ENCODE data around the gene DNAI1.
A peak's percentile ranks its signal among the peaks of the same experiment; 100 is the strongest.
"Not testable (repeated sequence)": the region's sequence is repeated elsewhere in the genome, so short reads cannot be mapped to it uniquely, and the experiment has no call there.

DNAI1 gene

DNA sequence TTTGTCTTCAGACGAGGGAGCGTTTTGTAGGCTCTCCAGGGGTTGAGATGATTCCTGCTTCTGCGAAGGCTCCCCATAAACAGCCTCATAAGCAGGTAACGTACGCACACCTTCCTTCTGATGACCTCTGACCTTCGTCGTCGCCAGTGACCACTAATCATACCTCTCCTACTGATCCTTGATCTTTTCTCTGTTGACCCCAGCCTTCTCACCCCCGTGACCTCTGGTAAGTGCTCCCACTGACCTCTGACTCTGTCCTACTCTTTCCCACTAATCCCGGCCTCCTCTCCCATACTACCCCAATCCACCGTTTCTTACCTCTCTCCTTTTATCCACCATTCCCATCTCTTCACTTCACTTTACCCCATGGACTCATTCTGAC is 345 bp downstream of the DNAI1 start:
- peaks cover 35% of the 10 kb centered on the region for H3K27me3 Mint-ChIP-seq
- peaks cover 7% of the 10 kb centered on the region for H3K36me3 Mint-ChIP-seq (ENCODE audit: low read depth)
- H3K4me1 Mint-ChIP-seq (ENCODE audit: low read depth) = peaks cover 51% of the 10 kb centered on the region
- intact Hi-C loops (cut with micrococcal nuclease) = loop anchor here (1.0 kb wide), 2 partner anchors 60 to 153 kb away; partner anchors contain the start of gene RPP25L
- H3K4me3 Mint-ChIP-seq = peak overlapping the region; percentile 82
- no peaks in the 10 kb centered on the region for H3K9me3 Mint-ChIP-seq
- no peak overlapping the region for H3K27ac Mint-ChIP-seq

DNA sequence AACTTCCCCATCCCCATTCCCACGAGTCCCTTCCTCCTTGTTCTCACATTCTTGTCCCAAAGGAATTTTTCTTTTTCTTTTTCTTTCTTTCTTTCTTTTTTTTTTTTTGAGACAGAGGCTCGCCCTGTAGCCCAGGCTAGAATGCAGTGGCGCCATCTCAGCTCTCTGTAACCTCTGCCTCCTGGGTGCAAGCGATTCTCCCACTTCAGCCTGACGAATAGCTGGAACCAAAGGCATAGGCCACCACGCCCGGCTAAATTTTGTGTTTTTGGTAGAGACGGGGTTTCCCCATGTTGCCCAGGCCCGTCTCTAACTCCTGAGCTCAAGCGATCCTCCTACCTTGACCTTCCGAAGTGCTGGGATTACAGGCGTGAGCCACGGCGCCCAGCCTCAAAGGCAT is 751 bp downstream of the DNAI1 start:
- no peak overlapping the region for H3K4me3 Mint-ChIP-seq
- peaks cover 49% of the 10 kb centered on the region for H3K4me1 Mint-ChIP-seq (ENCODE audit: low read depth)
- H3K27me3 Mint-ChIP-seq = peaks cover 35% of the 10 kb centered on the region
- H3K9me3 Mint-ChIP-seq = no peaks in the 10 kb centered on the region
- no peak overlapping the region for H3K27ac Mint-ChIP-seq
- intact Hi-C loops (cut with micrococcal nuclease) = no loop called here
- peaks cover 7% of the 10 kb centered on the region for H3K36me3 Mint-ChIP-seq (ENCODE audit: low read depth)

DNA sequence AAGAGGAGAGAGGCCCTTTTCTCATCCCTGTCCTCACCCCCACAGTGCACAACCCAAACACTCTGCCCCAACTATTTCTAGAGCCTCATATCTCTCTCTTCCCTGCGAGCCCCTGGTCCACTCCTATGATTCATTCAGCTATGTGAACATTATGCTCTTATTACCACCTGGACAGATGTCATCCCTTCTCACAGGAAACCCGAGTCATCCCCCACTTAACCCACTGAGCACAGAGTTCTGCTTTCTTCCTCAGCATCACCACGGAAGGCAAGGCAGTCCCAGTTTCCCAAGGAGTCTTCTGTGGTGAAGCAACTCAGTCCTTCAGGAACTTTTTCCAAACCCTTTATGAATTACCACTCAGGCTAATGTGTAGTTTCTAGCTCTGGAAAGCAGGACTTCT is 1.3 kb downstream of the DNAI1 start:
- Mint-ChIP-seq H3K4me1 (ENCODE audit: low read depth) (peaks cover 43% of the 10 kb centered on the region), H3K4me3 (no peak overlapping the region), H3K9me3 (no peaks in the 10 kb centered on the region), H3K27ac (no peak overlapping the region), H3K36me3 (ENCODE audit: low read depth) (peaks cover 7% of the 10 kb centered on the region), H3K27me3 (peaks cover 35% of the 10 kb centered on the region)
- intact Hi-C loops (cut with micrococcal nuclease) = no loop called here

DNA sequence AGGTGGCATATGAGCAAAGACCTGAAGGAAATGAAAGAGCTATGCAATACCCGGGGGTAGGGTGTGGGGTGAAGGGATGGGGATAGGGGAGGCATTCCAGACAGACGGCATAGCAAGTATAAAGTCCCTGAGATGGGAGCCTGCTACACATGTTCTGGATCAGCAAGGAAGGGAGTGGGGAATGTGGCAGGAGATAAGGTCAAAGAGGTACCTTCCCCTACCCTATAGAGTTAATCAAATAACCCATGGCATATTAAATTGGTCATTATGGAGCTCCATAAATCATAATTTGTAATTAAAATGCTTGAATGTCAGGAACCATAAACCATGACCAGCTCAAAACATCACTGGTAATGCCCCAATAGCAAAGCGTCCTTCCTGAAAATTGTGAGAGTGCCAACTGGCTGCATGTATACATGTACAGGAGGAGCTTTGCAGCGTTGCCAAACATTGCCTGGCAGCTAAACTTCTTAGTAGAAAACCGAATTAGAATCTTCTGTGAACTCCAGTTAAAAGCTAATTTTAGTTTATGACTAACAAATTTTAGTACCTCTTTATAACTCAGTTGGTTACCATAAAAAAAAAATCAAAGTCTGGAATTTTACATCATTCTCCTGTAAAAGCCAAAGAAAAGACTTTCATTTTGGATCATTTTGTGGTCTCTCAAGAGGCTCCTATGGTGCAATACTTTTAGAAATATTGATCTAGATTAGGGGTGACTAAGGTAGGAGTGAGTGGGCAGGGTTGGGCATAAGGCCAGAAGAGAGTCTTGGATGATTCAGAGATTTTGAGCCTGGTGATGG is 4.7 kb downstream of the DNAI1 start:
- Mint-ChIP-seq H3K4me3 (no peak overlapping the region), H3K9me3 (no peaks in the 10 kb centered on the region), H3K27ac (no peak overlapping the region), H3K4me1 (ENCODE audit: low read depth) (peaks cover 17% of the 10 kb centered on the region), H3K27me3 (peaks cover 33% of the 10 kb centered on the region), H3K36me3 (ENCODE audit: low read depth) (no peaks in the 10 kb centered on the region)
- intact Hi-C loops (cut with micrococcal nuclease) = no loop called here

DNA sequence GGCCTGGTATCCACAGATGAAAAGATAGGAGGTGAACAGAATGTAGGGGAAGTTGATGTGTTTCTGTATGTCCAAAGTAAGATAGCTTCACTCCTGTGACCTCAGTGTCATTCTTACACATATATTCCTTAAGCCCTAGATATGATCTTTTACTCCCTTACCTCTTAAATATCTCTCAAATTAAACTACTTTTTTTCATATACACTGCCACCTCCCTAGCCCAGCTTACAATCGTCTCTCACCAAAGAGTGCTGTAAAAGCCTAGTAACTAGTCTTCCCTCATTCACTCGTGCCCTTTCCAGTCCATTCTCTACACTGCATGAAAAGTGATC is 5.3 kb downstream of the DNAI1 start:
- peaks cover 12% of the 10 kb centered on the region for H3K4me1 Mint-ChIP-seq (ENCODE audit: low read depth)
- H3K4me3 Mint-ChIP-seq = no peak overlapping the region
- H3K9me3 Mint-ChIP-seq = no peaks in the 10 kb centered on the region
- intact Hi-C loops (cut with micrococcal nuclease) = no loop called here
- no peak overlapping the region for H3K27ac Mint-ChIP-seq
- no peaks in the 10 kb centered on the region for H3K36me3 Mint-ChIP-seq (ENCODE audit: low read depth)
- H3K27me3 Mint-ChIP-seq = peaks cover 35% of the 10 kb centered on the region

DNA sequence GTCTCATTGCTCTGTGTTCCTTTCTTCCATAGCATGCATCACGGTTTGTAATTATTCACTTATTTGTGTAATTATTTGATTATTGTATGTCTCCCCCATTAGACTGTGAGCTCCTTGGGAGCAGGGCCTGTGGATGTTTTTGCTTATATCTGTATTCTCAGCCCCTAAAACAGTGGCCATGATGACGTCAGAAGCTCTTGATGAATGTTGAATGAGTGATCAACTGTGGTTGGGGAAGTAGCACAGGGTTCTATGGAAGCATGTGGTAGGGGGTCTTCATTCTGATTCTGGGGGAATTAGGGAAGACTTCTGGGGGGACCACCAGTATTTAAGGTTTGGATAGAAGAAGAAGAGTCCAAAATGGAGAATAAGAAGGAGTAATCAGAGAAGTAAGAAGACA is 6.0 kb downstream of the DNAI1 start:
- Mint-ChIP-seq H3K27me3 (peaks cover 28% of the 10 kb centered on the region), H3K4me3 (no peak overlapping the region), H3K4me1 (ENCODE audit: low read depth) (peaks cover 6% of the 10 kb centered on the region), H3K27ac (no peak overlapping the region), H3K36me3 (ENCODE audit: low read depth) (no peaks in the 10 kb centered on the region), H3K9me3 (no peaks in the 10 kb centered on the region)
- intact Hi-C loops (cut with micrococcal nuclease) = no loop called here

DNA sequence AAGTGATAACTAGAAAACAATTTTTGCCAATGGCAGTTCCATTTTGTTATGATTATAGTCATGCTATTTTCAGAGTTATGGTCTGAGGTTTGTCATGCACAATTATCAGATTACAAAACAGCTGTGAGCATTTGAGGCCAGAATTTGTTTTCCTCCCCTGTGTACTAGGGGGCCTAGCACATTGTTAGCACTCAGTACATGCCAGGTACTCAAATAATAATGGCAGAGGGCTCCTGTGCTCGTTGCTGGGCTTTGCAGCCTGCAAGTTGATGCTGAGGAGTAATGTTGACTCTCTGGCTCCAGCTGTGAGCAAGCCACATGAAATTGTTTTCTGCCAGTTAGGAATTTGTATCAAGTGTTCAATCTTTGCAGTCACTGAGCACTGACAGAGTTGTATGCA is 6.9 kb downstream of the DNAI1 start:
- no peaks in the 10 kb centered on the region for H3K9me3 Mint-ChIP-seq
- H3K4me1 Mint-ChIP-seq (ENCODE audit: low read depth) = no peaks in the 10 kb centered on the region

DNA sequence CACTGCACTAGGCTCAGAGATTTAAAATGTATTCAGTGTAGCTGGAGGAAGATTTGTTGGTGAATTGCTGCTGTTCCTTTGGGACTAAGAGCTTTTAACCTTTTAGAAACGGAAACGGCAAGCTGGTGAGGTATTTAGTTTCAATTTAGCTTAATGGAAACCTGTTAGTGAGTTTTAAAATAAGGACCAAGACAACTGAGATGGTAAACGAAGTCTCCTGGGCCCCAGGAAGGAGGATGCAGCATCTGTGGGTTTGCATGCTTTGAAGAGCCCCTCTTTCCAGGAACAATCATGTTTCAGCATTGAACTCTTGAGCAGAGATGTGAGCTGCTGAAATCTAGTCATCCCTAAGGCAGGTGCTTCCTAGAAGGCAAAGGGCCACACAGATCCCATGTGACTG is 16.5 kb downstream of the DNAI1 start:
- Mint-ChIP-seq H3K27me3 (peaks cover 21% of the 10 kb centered on the region), H3K4me3 (no peak overlapping the region), H3K36me3 (ENCODE audit: low read depth) (no peaks in the 10 kb centered on the region), H3K4me1 (ENCODE audit: low read depth) (no peaks in the 10 kb centered on the region), H3K9me3 (no peaks in the 10 kb centered on the region), H3K27ac (no peak overlapping the region)
- intact Hi-C loops (cut with micrococcal nuclease) = no loop called here

More for the DNA sequence above, 6.9 kb downstream of the DNAI1 start:
- intact Hi-C loops (cut with micrococcal nuclease) = no loop called here
- Mint-ChIP-seq H3K27me3 (peaks cover 23% of the 10 kb centered on the region), H3K27ac (no peak overlapping the region), H3K36me3 (ENCODE audit: low read depth) (no peaks in the 10 kb centered on the region), H3K4me3 (no peak overlapping the region)

DNA sequence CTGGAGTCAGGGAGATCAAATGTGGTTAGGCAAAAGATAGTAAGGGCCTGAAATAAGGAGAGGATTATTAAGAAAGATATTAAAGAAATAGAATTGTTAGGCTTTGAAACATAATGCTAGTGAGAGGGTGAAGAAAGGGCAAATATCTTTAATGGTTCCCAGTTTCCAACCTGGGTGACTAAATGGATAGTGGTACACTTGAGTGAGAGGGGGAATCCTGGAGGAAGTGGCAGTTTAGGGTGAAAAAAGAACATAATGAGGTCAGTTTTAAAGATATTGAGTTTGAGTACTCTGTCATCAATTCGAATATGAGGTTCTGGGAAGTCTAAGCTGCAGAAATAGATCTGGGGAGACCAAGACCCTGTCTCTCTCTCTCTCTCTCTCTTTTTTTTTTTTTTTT is 18.9 kb downstream of the DNAI1 start:
- no peaks in the 10 kb centered on the region for H3K9me3 Mint-ChIP-seq
- H3K4me3 Mint-ChIP-seq = no peak overlapping the region
- no peak overlapping the region for H3K27ac Mint-ChIP-seq
- H3K36me3 Mint-ChIP-seq (ENCODE audit: low read depth) = no peaks in the 10 kb centered on the region
- intact Hi-C loops (cut with micrococcal nuclease) = no loop called here
- H3K27me3 Mint-ChIP-seq = peaks cover 23% of the 10 kb centered on the region
- no peaks in the 10 kb centered on the region for H3K4me1 Mint-ChIP-seq (ENCODE audit: low read depth)

DNA sequence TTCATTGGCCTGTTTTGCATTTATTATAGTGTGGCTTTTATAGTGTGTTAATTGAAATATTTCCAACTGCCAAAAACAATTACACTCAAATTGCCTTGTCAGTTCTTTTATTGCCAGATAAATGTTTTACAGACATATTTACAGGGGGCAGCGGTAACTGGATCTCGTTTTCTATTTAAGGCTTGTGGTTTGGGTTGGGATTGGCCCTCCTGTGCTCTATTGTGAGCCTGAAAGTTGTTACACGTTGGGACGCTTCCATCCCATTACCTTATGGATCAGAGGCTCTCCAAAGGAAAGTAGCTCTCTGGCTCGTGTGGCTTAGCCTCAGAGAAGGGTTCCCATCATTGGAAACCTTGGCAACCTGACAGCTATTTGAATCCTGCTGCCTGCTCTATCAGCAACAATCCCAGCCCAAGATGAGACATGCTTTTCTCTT is 20.8 kb downstream of the DNAI1 start:
- Mint-ChIP-seq H3K27me3 (peaks cover 22% of the 10 kb centered on the region), H3K4me3 (no peak overlapping the region), H3K9me3 (no peaks in the 10 kb centered on the region), H3K36me3 (ENCODE audit: low read depth) (no peaks in the 10 kb centered on the region), H3K4me1 (ENCODE audit: low read depth) (no peaks in the 10 kb centered on the region), H3K27ac (no peak overlapping the region)
- intact Hi-C loops (cut with micrococcal nuclease) = no loop called here

DNA sequence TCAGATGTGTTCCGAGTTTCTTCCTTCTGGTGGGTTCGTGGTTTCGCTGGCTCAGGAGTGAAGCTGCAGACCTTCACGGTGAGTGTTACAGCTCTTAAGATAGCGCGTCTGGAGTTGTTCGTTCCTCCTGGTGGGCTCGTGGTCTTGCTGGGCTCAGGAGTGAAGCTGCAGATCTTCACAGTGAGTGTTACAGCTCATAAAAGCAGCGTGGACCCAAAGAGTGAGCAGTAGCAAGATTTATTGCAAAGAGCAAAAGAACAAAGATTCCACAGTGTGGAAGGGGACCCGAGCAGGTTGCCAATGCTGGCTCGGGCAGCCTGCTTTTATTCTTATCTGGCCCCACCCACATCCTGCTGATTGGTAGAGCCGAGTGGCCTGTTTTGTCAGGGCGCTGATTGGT is 23.0 kb downstream of the DNAI1 start:
- H3K4me3 Mint-ChIP-seq; H3K9me3 Mint-ChIP-seq; H3K4me1 Mint-ChIP-seq (ENCODE audit: low read depth); intact Hi-C loops (cut with micrococcal nuclease); H3K36me3 Mint-ChIP-seq (ENCODE audit: low read depth); H3K27ac Mint-ChIP-seq: not testable (repeated sequence)
- H3K27me3 Mint-ChIP-seq = peaks cover 20% of the 10 kb centered on the region

DNA sequence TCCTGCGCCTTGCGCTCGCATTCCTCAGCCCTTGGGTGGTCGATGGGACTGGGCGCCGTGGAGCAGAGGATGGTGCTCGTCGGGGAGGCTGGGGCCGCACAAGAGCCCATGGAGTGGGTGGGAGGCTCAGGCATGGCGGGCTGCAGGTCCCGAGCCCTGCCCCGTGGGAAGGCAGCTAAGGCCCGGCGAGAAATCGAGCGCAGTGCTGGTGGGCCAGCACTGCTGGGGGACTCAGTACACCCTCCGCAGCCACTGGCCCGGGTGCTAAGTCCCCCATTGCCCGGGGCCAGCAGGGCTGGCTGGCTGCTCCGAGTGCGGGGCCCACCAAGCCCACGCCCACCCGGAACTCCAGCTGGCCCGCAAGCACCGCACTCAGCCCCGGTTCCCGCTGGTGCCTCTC is 24.1 kb downstream of the DNAI1 start:
- peaks cover 23% of the 10 kb centered on the region for H3K27me3 Mint-ChIP-seq
- H3K4me1 Mint-ChIP-seq (ENCODE audit: low read depth); intact Hi-C loops (cut with micrococcal nuclease); H3K36me3 Mint-ChIP-seq (ENCODE audit: low read depth); H3K4me3 Mint-ChIP-seq; H3K9me3 Mint-ChIP-seq; H3K27ac Mint-ChIP-seq: not testable (repeated sequence)

DNA sequence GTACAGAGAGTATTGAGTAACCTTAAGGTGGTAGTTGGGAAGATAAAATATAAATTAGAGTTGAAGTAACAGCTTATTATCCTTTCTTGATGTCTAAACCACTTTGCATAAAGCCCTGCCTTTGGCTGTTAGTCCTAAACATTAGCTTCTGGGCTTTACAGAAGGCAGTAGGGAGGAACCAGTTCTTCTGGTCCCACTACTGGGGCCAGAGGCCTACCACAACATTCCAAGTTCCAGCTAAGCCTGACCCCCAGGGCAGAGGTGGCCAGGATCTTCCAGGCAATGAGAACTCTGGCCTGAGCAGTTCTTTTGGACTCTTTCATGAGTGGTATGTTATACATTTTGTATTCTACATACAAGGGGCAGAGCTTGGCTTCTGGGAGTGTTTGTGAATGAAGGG is 26.1 kb downstream of the DNAI1 start:
- intact Hi-C loops (cut with micrococcal nuclease) = no loop called here
- no peaks in the 10 kb centered on the region for H3K4me1 Mint-ChIP-seq (ENCODE audit: low read depth)
- peaks cover 28% of the 10 kb centered on the region for H3K27me3 Mint-ChIP-seq
- H3K36me3 Mint-ChIP-seq (ENCODE audit: low read depth) = no peaks in the 10 kb centered on the region
- no peaks in the 10 kb centered on the region for H3K9me3 Mint-ChIP-seq
- no peak overlapping the region for H3K27ac Mint-ChIP-seq
- H3K4me3 Mint-ChIP-seq = no peak overlapping the region

DNA sequence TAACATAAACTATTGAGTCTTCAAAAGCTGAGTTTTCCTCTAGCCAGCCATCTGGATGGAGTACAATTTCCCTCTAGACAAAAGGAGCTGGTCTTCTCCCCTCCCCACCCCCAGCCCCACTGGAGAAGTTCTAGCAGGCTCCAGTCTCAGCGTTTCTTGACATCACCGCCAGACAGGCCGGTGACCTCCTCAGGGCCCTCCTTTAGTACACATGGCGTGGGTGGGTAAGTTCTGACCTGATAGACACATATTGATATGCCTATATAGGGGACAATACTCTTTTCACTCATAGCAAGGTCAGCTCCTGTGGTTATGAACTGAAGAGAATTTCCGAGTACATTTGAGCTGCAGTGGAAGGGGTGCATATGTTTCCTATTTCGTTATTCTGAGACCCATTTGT is 27.2 kb downstream of the DNAI1 start:
- intact Hi-C loops (cut with micrococcal nuclease) = no loop called here
- Mint-ChIP-seq H3K9me3 (no peaks in the 10 kb centered on the region), H3K27ac (no peak overlapping the region), H3K4me1 (ENCODE audit: low read depth) (no peaks in the 10 kb centered on the region), H3K27me3 (peaks cover 28% of the 10 kb centered on the region), H3K4me3 (no peak overlapping the region), H3K36me3 (ENCODE audit: low read depth) (no peaks in the 10 kb centered on the region)

DNA sequence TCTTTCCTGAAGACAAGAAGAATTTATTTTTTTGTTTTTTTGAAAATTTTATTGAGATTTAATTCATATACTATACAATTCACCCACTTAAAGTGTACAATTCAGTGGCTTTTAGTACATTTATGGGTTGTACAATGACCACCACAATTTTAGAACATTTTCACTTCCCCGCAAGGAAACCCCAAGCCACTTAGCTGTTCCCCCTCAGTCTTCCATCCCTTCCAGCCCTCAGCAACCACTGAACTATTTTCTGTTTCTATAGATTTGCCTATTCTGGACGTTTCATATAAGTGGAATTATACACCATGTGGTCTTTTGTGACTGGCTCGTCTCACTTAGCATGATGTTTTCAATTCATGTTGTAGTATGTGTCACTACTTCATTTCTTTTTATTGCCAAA is 28.0 kb downstream of the DNAI1 start:
- Mint-ChIP-seq H3K4me1 (ENCODE audit: low read depth) (no peaks in the 10 kb centered on the region), H3K4me3 (no peak overlapping the region), H3K9me3 (no peaks in the 10 kb centered on the region), H3K27me3 (peaks cover 26% of the 10 kb centered on the region), H3K36me3 (ENCODE audit: low read depth) (no peaks in the 10 kb centered on the region), H3K27ac (no peak overlapping the region)
- intact Hi-C loops (cut with micrococcal nuclease) = no loop called here

All from dendritic cell treated with granulocyte-macrophage colony-stimulating factor and Interleukin-4, amounts not matched to agents 40 ng/mL and 50 ng/mL, for 4 days (primary cell).